ENCODE results near the gene PPP1R7. TPM values are rescaled to one million over a fixed set of nuclear protein-coding genes. Genes with fewer than 3 reads are reported as not detected.

PPP1R7 gene
- total and polyA plus RNA-seq, 9 of the 15 experiments (the other 6 are each of a cell fraction or from before 2014, with no cell fraction given): 37.5 to 75.0 (median 50.5) TPM

GRCh38 chr2:241147336-241147735, 2.9 kb upstream of the PPP1R7 start (continued):
- TF ChIP-seq REST (IDR thresholded peaks at IDR 0.05; ENCODE audit: borderline replicate concordance): no peak
- no peak for TF ChIP-seq REST (CRISPR knock-in tag; IDR thresholded peaks at IDR 0.05; ENCODE audit: low read depth)
- no peak for TF ChIP-seq KDM1A (IDR thresholded peaks at IDR 0.05)
- no peak for TF ChIP-seq ZNF217 (CRISPR knock-in tag; IDR thresholded peaks at IDR 0.05)
- TF ChIP-seq MAX (CRISPR knock-in tag; IDR thresholded peaks at IDR 0.05): no peak
- TF ChIP-seq FOXO4 (CRISPR knock-in tag; IDR thresholded peaks at IDR 0.05): no peak
- TF ChIP-seq RBM17 (IDR thresholded peaks at IDR 0.05; ENCODE audit: borderline replicate concordance, low read depth, low read length): no peak
- TF ChIP-seq ZNF707 (CRISPR knock-in tag; conservative IDR thresholded peaks at IDR 0.05): no peak

Data from K562 (cell line).